Astrocyte of the hippocampus (primary cell): ENCODE data around the gene GABARAPL1.
A peak's percentile ranks its signal among the peaks of the same experiment; 100 is the strongest.

Experiments used
- DNase-seq: peaks from one replicate; pipeline ENCODE4 v3.0.0; 2011; ENCODE audit warnings: low read depth, low spot score

GABARAPL1 gene

GRCh38 chr12:10234562-10234961 lies 21.9 kb downstream of the GABARAPL1 start:
- no peak for DNase-seq

GRCh38 chr12:10235761-10236631 lies 23.3 kb downstream of the GABARAPL1 start:
- peak; percentile 68 for DNase-seq

- DNase-seq = no peak
These were observed 24.0 kb downstream of the GABARAPL1 start for GRCh38 chr12:10236720-10237119.

DNA sequence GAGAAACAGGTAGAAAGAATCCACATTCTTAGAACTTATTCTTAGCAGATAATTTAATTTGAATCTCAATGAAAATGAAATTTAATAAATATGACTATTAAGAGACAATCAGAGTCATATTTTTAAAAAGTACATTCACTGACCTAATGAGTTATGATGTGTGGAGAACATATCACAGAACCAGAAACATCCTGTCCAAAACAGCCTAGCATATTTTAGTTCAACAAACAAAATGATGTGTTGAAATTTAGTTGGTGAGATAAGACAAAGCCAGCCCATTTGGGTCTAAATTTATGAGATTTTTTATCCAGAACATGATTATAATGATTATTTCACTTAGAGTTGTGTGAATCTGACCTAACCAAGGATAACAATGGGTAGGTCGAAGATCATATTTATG lies 25.8 kb downstream of the GABARAPL1 start:
- no peak for DNase-seq

- no peak for DNase-seq
These were observed 28.6 kb downstream of the GABARAPL1 start for GRCh38 chr12:10241290-10241689.

DNA sequence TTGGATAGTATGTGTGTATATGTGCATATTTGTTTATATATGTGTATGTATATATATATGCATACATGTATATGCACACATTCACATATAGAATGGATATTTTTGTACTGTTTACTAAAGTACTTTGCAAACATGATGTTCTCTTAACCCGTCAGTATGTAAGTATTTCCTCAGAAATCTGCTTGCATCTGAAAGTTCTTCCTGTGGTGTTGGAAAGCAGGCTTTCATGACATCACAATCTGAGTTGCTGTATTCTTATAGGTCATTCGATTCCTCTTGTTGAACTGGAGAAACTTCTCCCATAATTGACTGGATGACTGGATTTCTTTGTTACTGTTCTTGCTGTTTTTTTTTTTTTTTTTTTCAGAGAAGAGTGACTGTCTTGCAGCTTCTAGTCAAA lies 29.1 kb downstream of the GABARAPL1 start:
- DNase-seq = no peak

GRCh38 chr12:10242539-10242938 lies 29.9 kb downstream of the GABARAPL1 start:
- DNase-seq = no peak

DNA sequence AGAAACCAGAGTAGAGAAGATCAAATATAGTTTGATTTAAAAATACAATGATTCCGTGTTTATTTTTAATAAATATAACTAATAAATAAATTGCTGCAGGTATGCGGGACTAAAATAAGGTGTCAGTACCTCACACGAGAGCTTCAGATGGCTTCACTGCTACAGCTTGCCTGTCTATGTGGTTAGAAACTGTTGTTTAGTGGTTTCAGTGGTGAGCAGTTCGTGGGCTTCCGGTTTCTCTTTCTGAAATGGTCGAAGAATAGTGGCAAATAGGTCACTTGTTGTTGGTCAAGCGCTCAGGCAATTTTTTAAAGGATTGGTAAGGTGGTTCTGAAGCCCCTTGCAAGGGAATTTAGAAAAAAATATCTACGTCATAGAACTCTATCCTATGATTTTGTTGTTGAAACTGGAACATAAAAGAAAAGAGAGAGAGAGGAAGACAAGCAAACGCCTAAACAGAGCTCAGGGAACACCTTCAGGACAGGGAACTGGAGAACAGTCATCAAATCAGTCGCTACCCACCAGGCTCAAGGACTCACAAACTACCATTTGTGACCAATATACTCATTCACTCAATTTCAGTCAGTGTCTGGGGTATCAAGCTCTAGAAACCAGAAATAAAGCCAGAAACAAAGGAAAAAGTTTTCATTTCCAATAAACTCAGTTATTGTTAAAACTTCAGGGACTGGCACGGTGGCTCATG lies 31.3 kb downstream of the GABARAPL1 start:
- DNase-seq = no peak

GRCh38 chr12:10247436-10248058 lies 34.9 kb downstream of the GABARAPL1 start:
- no peak for DNase-seq

DNA sequence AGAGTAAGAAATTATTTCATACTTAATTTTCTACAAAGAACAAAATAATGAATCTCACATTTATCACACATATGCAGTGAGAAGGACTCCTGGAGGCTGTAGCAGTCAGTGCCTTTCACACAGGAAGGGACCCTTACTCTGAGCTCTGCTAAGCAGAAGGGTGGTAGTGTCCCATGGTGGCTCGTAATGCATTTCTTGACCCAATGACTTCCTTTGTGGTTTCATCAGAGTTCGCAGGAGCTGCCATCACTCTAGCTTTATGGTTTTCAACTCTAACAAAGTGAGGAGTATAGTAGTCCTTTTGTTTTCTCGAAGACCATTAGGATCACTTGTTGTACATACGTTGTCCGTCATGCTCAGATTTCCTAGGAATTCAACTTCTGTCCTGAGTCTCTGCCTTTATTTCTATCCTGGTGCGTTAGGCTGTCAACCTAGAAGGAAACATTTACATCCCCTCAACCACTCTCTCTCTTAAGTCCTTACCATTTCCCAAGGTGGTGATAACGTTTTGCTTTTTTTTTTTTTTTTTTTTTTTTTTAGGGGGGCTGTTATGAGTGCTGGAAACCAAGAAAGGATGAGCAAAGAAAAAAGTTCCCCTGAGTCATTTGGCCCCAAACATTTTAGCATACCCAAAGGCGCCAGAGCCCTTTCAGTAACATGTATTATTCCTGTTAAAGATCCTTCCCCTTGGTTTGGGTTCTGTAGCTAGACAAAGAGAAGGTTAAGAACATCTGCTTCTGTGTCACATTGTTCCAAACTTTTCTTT lies 37.2 kb downstream of the GABARAPL1 start:
- no peak for DNase-seq

GRCh38 chr12:10251669-10252068 lies 39.0 kb downstream of the GABARAPL1 start:
- no peak for DNase-seq

GRCh38 chr12:10252201-10252600 lies 39.5 kb downstream of the GABARAPL1 start:
- no peak for DNase-seq

GRCh38 chr12:10256064-10256463 lies 43.4 kb downstream of the GABARAPL1 start:
- DNase-seq = no peak

DNA sequence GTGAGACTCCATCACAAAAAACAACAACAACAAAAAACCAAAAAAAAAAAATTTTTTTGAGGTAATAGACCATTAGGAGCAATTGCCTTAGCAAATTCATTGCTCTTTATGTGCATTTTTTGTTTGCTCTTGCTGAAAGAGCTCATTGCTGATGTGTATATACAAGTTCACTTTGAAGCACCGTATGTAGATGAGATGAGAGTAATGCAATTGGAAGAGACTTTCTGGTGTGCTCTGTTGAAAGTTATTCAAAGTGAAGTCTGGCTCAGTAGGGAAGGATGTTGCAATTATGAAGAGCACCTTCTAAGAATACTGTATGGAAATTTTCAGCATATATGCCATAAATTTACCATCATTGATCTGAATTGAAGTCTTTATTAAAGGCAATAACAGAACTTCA lies 48.2 kb downstream of the GABARAPL1 start:
- DNase-seq = no peak

GRCh38 chr12:10268037-10268436 lies 55.4 kb downstream of the GABARAPL1 start:
- no peak for DNase-seq

- no peak for DNase-seq
These were observed 59.8 kb downstream of the GABARAPL1 start for GRCh38 chr12:10272467-10272866.
